Caco-2 (cell line): ENCODE data around the gene IL1RAP. TPM values are rescaled to one million over a fixed set of nuclear protein-coding genes. Genes with fewer than 3 reads are reported as not detected.

ENCODE experiments used
- BruUV-seq: library from RNA; stranded (reverse); fragments of 400-500 nt; replicated peaks from 2 replicates; lab custom pipeline; 2021; lab: Mats Ljungman, UMichigan
- CTCF ChIA-PET: fragments of 300-600 bp; sonication (Branson Sonifier 250); formaldehyde crosslinking; loops from one replicate; lab custom pipeline; 2022; ENCODE audit warnings: antibody characterized with exemption; lab: Charles Lee
- POLR2A ChIA-PET: fragments of 300-600 bp; sonication (Branson Sonifier 250); formaldehyde crosslinking; loops from one replicate; lab custom pipeline; 2022; ENCODE audit warnings: antibody characterized with exemption; lab: Charles Lee
- DNase-seq, 2 experiments: peaks; one replicate each; pipeline versions ENCODE4 v3.0.0 to v3.0.0-alpha.2; 2020 to 2022
- H3K27me3 ChIP-seq: replicated peaks from 2 replicates; pipeline ENCODE4 v1.6.0; 2011; ENCODE audit warnings: low read length; ENCODE audit not compliant: control insufficient read depth, insufficient read depth
- H3K36me3 ChIP-seq: 2 replicates; pipeline ENCODE4 v1.5.1; 2011; ENCODE audit warnings: low read length; ENCODE audit not compliant: control insufficient read depth, insufficient read depth
- H3K4me1 ChIP-seq: fragments of 250-450 bp; sonication (Bioruptor Pico); 2 replicates; pipeline ENCODE4 v1.5.1; 2020; ENCODE audit warnings: mild to moderate bottlenecking
- H3K4me3 ChIP-seq: 2 replicates; pipeline ENCODE4 v1.5.1; 2011; ENCODE audit warnings: low read depth, mild to moderate bottlenecking, control low read depth, low read length
- H3K9me3 ChIP-seq: fragments of 250-450 bp; sonication (Bioruptor Pico); 2 replicates; pipeline ENCODE4 v1.5.1; 2020; ENCODE audit warnings: mild to moderate bottlenecking, moderate library complexity
- H3K27ac Mint-ChIP-seq: one replicate; pipeline ENCODE4 v1.8.0; 2022; ENCODE audit warnings: mixed read lengths; ENCODE audit not compliant: unreplicated experiment
- H3K27me3 Mint-ChIP-seq: one replicate; pipeline ENCODE4 v1.8.0; 2022; ENCODE audit warnings: mixed read lengths; ENCODE audit not compliant: insufficient read depth, unreplicated experiment
- H3K36me3 Mint-ChIP-seq: one replicate; pipeline ENCODE4 v1.8.0; 2022; ENCODE audit warnings: mild to moderate bottlenecking, mixed read lengths; ENCODE audit not compliant: insufficient read depth, unreplicated experiment
- H3K4me1 Mint-ChIP-seq: one replicate; pipeline ENCODE4 v1.8.0; 2022; ENCODE audit warnings: low read depth, mixed read lengths; ENCODE audit not compliant: unreplicated experiment
- H3K4me3 Mint-ChIP-seq: one replicate; pipeline ENCODE4 v1.8.0; 2022; ENCODE audit warnings: mild to moderate bottlenecking, moderate library complexity, mixed read lengths; ENCODE audit not compliant: unreplicated experiment
- H3K9me3 Mint-ChIP-seq: one replicate; pipeline ENCODE4 v1.8.0; 2022; ENCODE audit warnings: mixed read lengths; ENCODE audit not compliant: unreplicated experiment
- CTCF ChIP-seq, 2 experiments: fragments of 200-600 bp in 1 of 2; IDR thresholded peaks; 1 replicate in 1 of 2; 2 replicates in 1 of 2; pipeline versions ENCODE4 v1.5.1 to v1.8.0; 2011 to 2022; ENCODE audit warnings: antibody characterized with exemption in 1 of 2, control low read depth in 1 of 2, inconsistent platforms in 1 of 2, low read depth in 1 of 2, low read length in 1 of 2, mild to moderate bottlenecking in 1 of 2, moderate library complexity in 1 of 2; ENCODE audit not compliant: insufficient read depth in 1 of 2, severe bottlenecking in 1 of 2, unreplicated experiment in 1 of 2
- intact Hi-C: fragments of 100-400 bp; cut with micrococcal nuclease; formaldehyde crosslinking; loops from one replicate; pipeline ENCODE4 v1.10.0; 2022; ENCODE audit not compliant: unreplicated experiment
- total RNA-seq: library from RNA; stranded (reverse); gene quantifications from 2 replicates; pipeline ENCODE4 v1.2.3, GENCODE V29; 2022

IL1RAP gene
- total RNA-seq, 1 experiment from 2014 or later, result 5.1 TPM

GRCh38 chr3:190532731-190533203, 18.9 kb downstream of the IL1RAP start:
- intact Hi-C loops, result no loop called here
- POLR2A ChIA-PET, result no interaction called here
- no peaks in the 10 kb centered on the region for H3K9me3 Mint-ChIP-seq
- TF ChIP-seq CTCF (IDR thresholded peaks at IDR 0.05; ENCODE audit: insufficient read depth in 1 of 2, low read depth in 1 of 2, low read length in 1 of 2, severe bottlenecking in 1 of 2, unreplicated experiment in 1 of 2), result no peak
- no peak for DNase-seq
- H3K27ac Mint-ChIP-seq, result no peak overlapping the region
- no peaks in the 10 kb centered on the region for H3K4me1 ChIP-seq
- H3K36me3 ChIP-seq, result no peaks in the 10 kb centered on the region
- no peaks in the 10 kb centered on the region for H3K27me3 ChIP-seq
- no TSS peak for BruUV-seq
- no peaks in the 10 kb centered on the region for H3K9me3 ChIP-seq
- H3K4me3 ChIP-seq, result no peak overlapping the region
- H3K4me3 Mint-ChIP-seq, result no peak overlapping the region
- H3K27me3 Mint-ChIP-seq, result no peaks in the 10 kb centered on the region
- CTCF ChIA-PET, result no interaction called here
- H3K36me3 Mint-ChIP-seq, result no peaks in the 10 kb centered on the region
- H3K4me1 Mint-ChIP-seq, result no peaks in the 10 kb centered on the region

GRCh38 chr3:190533511-190534281, 19.8 kb downstream of the IL1RAP start:
- Mint-ChIP-seq H3K4me1 (no peaks in the 10 kb centered on the region), H3K9me3 (no peaks in the 10 kb centered on the region), H3K27ac (no peak overlapping the region), H3K36me3 (no peaks in the 10 kb centered on the region), H3K4me3 (no peak overlapping the region), H3K27me3 (no peaks in the 10 kb centered on the region)
- H3K36me3 ChIP-seq, result no peaks in the 10 kb centered on the region
- no peak for DNase-seq
- ChIA-PET POLR2A (no interaction called here), CTCF (no interaction called here)
- no peak overlapping the region for H3K4me3 ChIP-seq
- no TSS peak for BruUV-seq
- intact Hi-C loops, result no loop called here
- TF ChIP-seq CTCF (IDR thresholded peaks at IDR 0.05; ENCODE audit: insufficient read depth in 1 of 2, low read depth in 1 of 2, low read length in 1 of 2, severe bottlenecking in 1 of 2, unreplicated experiment in 1 of 2), result no peak
- H3K9me3 ChIP-seq, result no peaks in the 10 kb centered on the region
- H3K27me3 ChIP-seq, result no peaks in the 10 kb centered on the region
- H3K4me1 ChIP-seq, result no peaks in the 10 kb centered on the region

GRCh38 chr3:190534386-190534785, 20.5 kb downstream of the IL1RAP start:
- no TSS peak for BruUV-seq
- Histone ChIP-seq H3K27me3 (no peaks in the 10 kb centered on the region), H3K9me3 (no peaks in the 10 kb centered on the region), H3K4me1 (no peaks in the 10 kb centered on the region), H3K4me3 (no peak overlapping the region), H3K36me3 (no peaks in the 10 kb centered on the region)
- Mint-ChIP-seq H3K27ac (no peak overlapping the region), H3K4me1 (no peaks in the 10 kb centered on the region), H3K36me3 (no peaks in the 10 kb centered on the region), H3K4me3 (no peak overlapping the region), H3K9me3 (no peaks in the 10 kb centered on the region), H3K27me3 (no peaks in the 10 kb centered on the region)
- no peak for TF ChIP-seq CTCF (IDR thresholded peaks at IDR 0.05; ENCODE audit: insufficient read depth in 1 of 2, low read depth in 1 of 2, low read length in 1 of 2, severe bottlenecking in 1 of 2, unreplicated experiment in 1 of 2)
- ChIA-PET POLR2A (no interaction called here), CTCF (interaction anchor here (0.5 kb wide), 1 partner anchor 20 kb away, joined by 3 read pairs; no protein-coding TSS in a partner anchor)
- DNase-seq, result no peak
- intact Hi-C loops, result no loop called here
